Activated CD4-positive, alpha-beta memory T cell treated with anti-CD3 and anti-CD28 coated beads for 36 hours (primary cell): Measurements from ENCODE around the gene DCBLD2. TPM values are rescaled to one million over a fixed set of nuclear protein-coding genes. Genes with fewer than 3 reads are reported as not detected.

Experiments
- CTCF ChIA-PET: fragments of 350-600 bp; sonication (Branson Sonifier 250); formaldehyde crosslinking; loops from one replicate; lab custom pipeline; 2021; ENCODE audit warnings: antibody characterized with exemption, inconsistent platforms; lab: Charles Lee
- POLR2A ChIA-PET: fragments of 350-600 bp; sonication (Branson Sonifier 250); formaldehyde crosslinking; loops from one replicate; lab custom pipeline; 2021; ENCODE audit warnings: antibody characterized with exemption; lab: Charles Lee
- DNase-seq: peaks from one replicate; pipeline ENCODE4 v3.0.0-alpha.2; 2020
- H3K27ac Mint-ChIP-seq: one replicate; pipeline ENCODE4 v1.8.0; 2021; ENCODE audit warnings: mixed read lengths
- H3K27me3 Mint-ChIP-seq: one replicate; pipeline ENCODE4 v1.8.0; 2021; ENCODE audit warnings: mixed read lengths
- H3K36me3 Mint-ChIP-seq: one replicate; pipeline ENCODE4 v1.8.0; 2021; ENCODE audit warnings: mixed read lengths
- H3K4me1 Mint-ChIP-seq: one replicate; pipeline ENCODE4 v1.8.0; 2021; ENCODE audit warnings: low read depth, mixed read lengths
- H3K4me3 Mint-ChIP-seq: one replicate; pipeline ENCODE4 v1.8.0; 2021; ENCODE audit warnings: mild to moderate bottlenecking, mixed read lengths
- H3K9me3 Mint-ChIP-seq: one replicate; pipeline ENCODE4 v1.8.0; 2021; ENCODE audit warnings: mixed read lengths
- intact Hi-C: fragments of 100-400 bp; cut with micrococcal nuclease; formaldehyde crosslinking; loops from one replicate; pipeline ENCODE4 v1.15.1; 2023
- total RNA-seq, 2 experiments: library from RNA; stranded (reverse); gene quantifications; one replicate each; pipeline ENCODE4 v1.2.3, GENCODE V29; 2021

The DCBLD2 gene
- total RNA-seq, 2 experiments from 2014 or later, result 1.2 to 1.6 TPM

GRCh38 chr3:98784666-98785600 is 116.6 kb downstream of the DCBLD2 start:
- ChIA-PET CTCF (no interaction called here), POLR2A (no interaction called here)
- no peak overlapping the region for H3K4me3 Mint-ChIP-seq
- H3K36me3 Mint-ChIP-seq, result no peaks in the 10 kb centered on the region
- no peak overlapping the region for H3K27ac Mint-ChIP-seq
- H3K9me3 Mint-ChIP-seq, result no peaks in the 10 kb centered on the region
- no peaks in the 10 kb centered on the region for H3K4me1 Mint-ChIP-seq
- DNase-seq, result no peak
- peaks cover 5% of the 10 kb centered on the region for H3K27me3 Mint-ChIP-seq
- intact Hi-C loops, result no loop called here

GRCh38 chr3:98784042-98784441 is 117.5 kb downstream of the DCBLD2 start:
- CTCF ChIA-PET, result no interaction called here
- no peaks in the 10 kb centered on the region for H3K4me1 Mint-ChIP-seq
- DNase-seq, result no peak

DNA sequence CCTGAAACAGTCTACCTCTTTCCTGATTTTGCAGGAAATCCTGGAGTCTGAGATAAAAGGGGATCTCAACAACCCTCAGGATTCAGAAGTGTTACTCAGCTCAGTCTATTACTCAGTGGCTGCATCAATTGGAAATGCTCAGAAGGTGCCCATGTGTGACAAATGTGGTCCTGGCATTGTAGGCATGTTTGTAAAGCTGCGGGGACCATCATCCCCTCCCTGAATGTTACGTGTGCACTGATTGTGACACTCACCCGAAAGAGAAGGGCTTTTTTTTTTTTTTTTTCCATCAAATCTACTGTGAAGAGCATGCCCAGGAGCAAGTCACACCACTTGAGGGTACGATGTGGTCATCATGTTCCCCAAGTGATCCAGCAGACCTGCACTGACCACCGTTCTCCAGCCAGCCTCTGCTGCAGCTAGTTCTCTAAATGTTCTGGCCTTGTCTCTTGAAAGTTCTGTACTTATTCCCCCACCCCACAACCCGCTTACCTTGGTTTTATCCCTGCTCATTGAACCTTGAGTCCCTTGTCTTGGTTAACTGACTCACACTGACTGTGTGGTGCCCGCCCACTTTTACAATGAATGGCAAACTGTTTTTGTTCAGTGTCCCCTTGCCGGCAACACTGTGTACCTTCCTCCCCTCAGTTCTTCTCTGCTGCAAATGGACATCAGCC is 118.5 kb downstream of the DCBLD2 start:
- Mint-ChIP-seq H3K4me1 (no peaks in the 10 kb centered on the region), H3K36me3 (no peaks in the 10 kb centered on the region), H3K27ac (no peak overlapping the region), H3K9me3 (no peaks in the 10 kb centered on the region), H3K4me3 (no peak overlapping the region), H3K27me3 (peaks cover 6% of the 10 kb centered on the region)
- no peak for DNase-seq
- POLR2A ChIA-PET, result no interaction called here
- CTCF ChIA-PET, result no interaction called here
- intact Hi-C loops, result no loop called here

More at GRCh38 chr3:98784042-98784441, 117.5 kb downstream of the DCBLD2 start:
- Mint-ChIP-seq H3K27ac (no peak overlapping the region), H3K4me3 (no peak overlapping the region), H3K36me3 (no peaks in the 10 kb centered on the region), H3K9me3 (no peaks in the 10 kb centered on the region), H3K27me3 (peaks cover 5% of the 10 kb centered on the region)
- POLR2A ChIA-PET, result no interaction called here
- intact Hi-C loops, result no loop called here

GRCh38 chr3:98780343-98780742 is 121.2 kb downstream of the DCBLD2 start:
- Mint-ChIP-seq H3K4me1 (no peaks in the 10 kb centered on the region), H3K36me3 (no peaks in the 10 kb centered on the region), H3K4me3 (no peak overlapping the region), H3K27me3 (peaks cover 12% of the 10 kb centered on the region), H3K9me3 (no peaks in the 10 kb centered on the region), H3K27ac (no peak overlapping the region)
- intact Hi-C loops, result no loop called here
- ChIA-PET POLR2A (no interaction called here), CTCF (no interaction called here)
- no peak for DNase-seq

- Mint-ChIP-seq H3K4me1 (no peaks in the 10 kb centered on the region), H3K27ac (no peak overlapping the region), H3K27me3 (peaks cover 12% of the 10 kb centered on the region), H3K4me3 (no peak overlapping the region), H3K9me3 (no peaks in the 10 kb centered on the region), H3K36me3 (no peaks in the 10 kb centered on the region)
- POLR2A ChIA-PET, result no interaction called here
- CTCF ChIA-PET, result no interaction called here
- DNase-seq, result no peak
- intact Hi-C loops, result no loop called here
These were observed 121.8 kb downstream of the DCBLD2 start for GRCh38 chr3:98779541-98780335.

DNA sequence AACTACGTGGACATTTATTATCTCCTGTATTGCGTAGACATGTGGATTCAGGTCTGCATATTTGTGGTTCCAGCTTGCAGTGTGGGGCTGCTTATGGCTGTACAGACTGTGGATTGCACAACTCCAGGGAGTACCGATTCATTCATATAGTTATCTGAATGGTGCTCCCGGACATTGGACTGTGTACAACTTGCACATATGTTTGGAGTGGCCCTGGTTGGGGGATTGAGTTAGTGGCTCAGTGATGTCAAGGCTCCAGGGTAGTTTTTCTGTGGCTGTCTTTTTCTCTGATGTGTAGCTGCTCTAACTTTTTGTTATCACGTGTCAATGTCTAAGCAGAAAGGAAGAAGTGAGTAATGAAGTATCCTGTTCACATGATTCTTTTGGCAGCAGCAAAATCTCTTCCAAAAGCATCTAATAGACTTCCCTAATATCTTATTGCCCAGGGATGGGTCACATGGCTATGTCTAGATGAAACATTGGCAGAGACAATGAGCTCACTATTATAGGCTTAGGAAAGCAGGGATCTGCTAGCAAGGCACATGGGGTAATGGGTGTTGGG is 122.6 kb downstream of the DCBLD2 start:
- ChIA-PET CTCF (no interaction called here), POLR2A (no interaction called here)
- H3K27me3 Mint-ChIP-seq, result peaks cover 15% of the 10 kb centered on the region
- intact Hi-C loops, result no loop called here
- no peaks in the 10 kb centered on the region for H3K9me3 Mint-ChIP-seq
- no peaks in the 10 kb centered on the region for H3K4me1 Mint-ChIP-seq
- no peak overlapping the region for H3K4me3 Mint-ChIP-seq
- no peak for DNase-seq
- H3K27ac Mint-ChIP-seq, result no peak overlapping the region
- no peaks in the 10 kb centered on the region for H3K36me3 Mint-ChIP-seq

DNA sequence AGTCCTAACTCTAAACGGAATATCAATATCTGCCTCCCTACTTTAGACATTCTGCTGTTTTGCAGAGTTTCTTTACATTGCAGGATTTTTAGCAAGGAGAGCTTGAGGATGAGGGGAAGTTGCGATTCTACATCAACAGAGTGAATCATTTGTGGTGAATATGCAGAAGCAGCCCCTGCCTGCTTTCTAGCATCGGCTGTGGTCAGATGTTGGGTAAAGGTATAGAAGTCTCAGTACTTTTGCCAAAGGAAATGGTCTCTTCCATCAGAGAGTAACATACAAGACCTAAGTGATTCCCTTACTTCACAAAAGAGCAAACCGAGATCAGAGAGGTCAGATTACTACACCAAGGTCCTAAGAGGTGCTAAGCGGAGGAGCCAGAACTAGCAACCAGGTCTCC is 123.1 kb downstream of the DCBLD2 start:
- peaks cover 18% of the 10 kb centered on the region for H3K27me3 Mint-ChIP-seq
- H3K4me1 Mint-ChIP-seq, result no peaks in the 10 kb centered on the region
- POLR2A ChIA-PET, result no interaction called here
- no peaks in the 10 kb centered on the region for H3K9me3 Mint-ChIP-seq
- CTCF ChIA-PET, result no interaction called here
- H3K27ac Mint-ChIP-seq, result no peak overlapping the region
- intact Hi-C loops, result no loop called here
- DNase-seq, result no peak
- H3K36me3 Mint-ChIP-seq, result no peaks in the 10 kb centered on the region
- H3K4me3 Mint-ChIP-seq, result no peak overlapping the region

GRCh38 chr3:98777801-98778220 is 123.7 kb downstream of the DCBLD2 start:
- CTCF ChIA-PET, result no interaction called here
- Mint-ChIP-seq H3K4me3 (no peak overlapping the region), H3K36me3 (no peaks in the 10 kb centered on the region), H3K27ac (no peak overlapping the region), H3K27me3 (peaks cover 18% of the 10 kb centered on the region), H3K4me1 (no peaks in the 10 kb centered on the region), H3K9me3 (no peaks in the 10 kb centered on the region)
- POLR2A ChIA-PET, result no interaction called here
- DNase-seq, result no peak
- intact Hi-C loops, result no loop called here

DNA sequence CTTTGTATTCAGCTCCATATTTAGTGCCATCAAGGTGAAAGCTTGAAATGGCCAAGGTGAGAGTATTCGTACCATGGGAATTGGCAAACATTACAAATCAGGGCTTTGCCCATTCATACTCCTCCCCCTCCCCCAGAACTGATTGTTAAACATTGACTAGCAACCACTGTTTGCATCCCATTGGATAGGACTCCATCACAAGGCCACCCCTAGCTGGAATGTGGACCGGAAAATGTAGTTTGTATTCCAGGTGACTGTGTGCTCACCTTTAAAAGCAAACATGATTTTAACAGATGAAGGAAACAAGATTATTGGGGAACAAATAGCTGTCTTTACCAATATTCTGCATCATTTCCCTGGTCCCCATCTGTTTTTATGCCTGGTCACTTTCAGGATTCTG is 124.2 kb downstream of the DCBLD2 start:
- Mint-ChIP-seq H3K9me3 (no peaks in the 10 kb centered on the region), H3K4me1 (no peaks in the 10 kb centered on the region), H3K4me3 (no peak overlapping the region), H3K27ac (no peak overlapping the region), H3K36me3 (no peaks in the 10 kb centered on the region), H3K27me3 (peaks cover 18% of the 10 kb centered on the region)
- POLR2A ChIA-PET, result no interaction called here
- CTCF ChIA-PET, result interaction anchor here (1.0 kb wide), 1 partner anchor 17 kb away, joined by 3 read pairs; no protein-coding TSS in a partner anchor
- intact Hi-C loops, result no loop called here
- no peak for DNase-seq

DNA sequence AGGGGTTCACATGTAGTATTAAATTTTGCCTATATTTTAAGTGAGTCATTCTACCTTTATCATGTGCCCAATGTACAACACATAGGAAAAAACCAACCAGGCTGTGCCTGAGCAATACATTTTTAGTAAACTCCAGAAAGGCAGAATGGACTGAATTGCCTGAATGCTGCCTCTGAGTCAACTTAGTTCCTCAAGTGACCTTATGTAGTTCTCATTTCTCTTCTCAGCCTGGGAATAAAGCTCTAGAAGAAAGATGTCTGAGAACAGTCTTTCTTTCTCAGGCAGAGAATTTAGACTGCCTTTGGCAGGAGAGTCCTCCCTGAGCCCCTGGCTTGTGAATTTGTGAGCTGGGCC is 125.4 kb downstream of the DCBLD2 start:
- no peak overlapping the region for H3K27ac Mint-ChIP-seq
- CTCF ChIA-PET, result no interaction called here
- H3K36me3 Mint-ChIP-seq, result no peaks in the 10 kb centered on the region
- POLR2A ChIA-PET, result no interaction called here
- H3K4me3 Mint-ChIP-seq, result no peak overlapping the region
- H3K27me3 Mint-ChIP-seq, result peaks cover 18% of the 10 kb centered on the region
- H3K4me1 Mint-ChIP-seq, result no peaks in the 10 kb centered on the region
- H3K9me3 Mint-ChIP-seq, result no peaks in the 10 kb centered on the region
- DNase-seq, result no peak
- intact Hi-C loops, result no loop called here

DNA sequence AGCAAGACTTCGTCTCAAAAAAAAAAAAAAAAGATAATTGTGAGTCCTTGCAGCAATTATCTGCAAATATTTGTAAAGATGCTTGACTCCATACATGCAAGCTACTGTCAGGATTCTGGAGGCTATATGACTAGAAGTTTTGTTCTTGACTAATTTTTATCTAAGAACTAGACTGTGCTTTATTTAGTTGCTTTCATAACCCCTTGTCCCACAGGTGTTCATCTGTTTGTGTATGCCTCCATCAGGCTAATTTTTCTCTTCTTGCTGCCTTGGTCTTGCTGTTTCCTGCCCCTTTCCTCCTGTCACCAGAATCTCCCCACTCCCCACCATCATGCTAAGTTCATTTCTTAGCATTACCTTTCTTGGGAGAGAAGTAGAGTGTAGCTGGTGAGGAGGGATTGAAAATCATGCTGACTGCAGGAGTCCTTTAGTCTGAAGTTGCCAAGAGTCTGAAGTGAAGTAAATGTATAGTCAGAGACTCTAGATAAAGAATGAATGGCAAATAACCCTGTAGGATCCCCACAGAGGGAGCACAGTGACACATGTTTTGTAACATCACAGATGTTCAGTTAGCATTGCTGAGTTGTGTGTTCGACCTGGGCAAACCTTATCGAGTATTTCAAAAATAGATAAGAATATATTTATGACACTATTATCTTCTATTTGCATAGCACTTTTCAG is 125.9 kb downstream of the DCBLD2 start:
- Mint-ChIP-seq H3K27me3 (peaks cover 17% of the 10 kb centered on the region), H3K36me3 (no peaks in the 10 kb centered on the region), H3K4me1 (no peaks in the 10 kb centered on the region), H3K4me3 (no peak overlapping the region), H3K27ac (no peak overlapping the region), H3K9me3 (no peaks in the 10 kb centered on the region)
- intact Hi-C loops, result no loop called here
- DNase-seq, result no peak
- CTCF ChIA-PET, result no interaction called here
- POLR2A ChIA-PET, result interaction anchor here (0.6 kb wide), 1 partner anchor 319 kb away, joined by 4 read pairs; no protein-coding TSS in a partner anchor
